HG03066 (cell line): ENCODE measurements around the gene JAML.

Source experiments
- ATAC-seq: cut with Tn5 transposase; IDR thresholded peaks from one replicate; pipeline ENCODE4 v1.9.1; 2021; ENCODE audit warnings: low read depth; ENCODE audit not compliant: unreplicated experiment

Gene JAML

GRCh38 chr11:118217575-118217974 lies 7.2 kb downstream of the JAML start:
- no peak for ATAC-seq

- ATAC-seq, result no peak
Observed at GRCh38 chr11:118216621-118217481, 8.0 kb downstream of the JAML start.

DNA sequence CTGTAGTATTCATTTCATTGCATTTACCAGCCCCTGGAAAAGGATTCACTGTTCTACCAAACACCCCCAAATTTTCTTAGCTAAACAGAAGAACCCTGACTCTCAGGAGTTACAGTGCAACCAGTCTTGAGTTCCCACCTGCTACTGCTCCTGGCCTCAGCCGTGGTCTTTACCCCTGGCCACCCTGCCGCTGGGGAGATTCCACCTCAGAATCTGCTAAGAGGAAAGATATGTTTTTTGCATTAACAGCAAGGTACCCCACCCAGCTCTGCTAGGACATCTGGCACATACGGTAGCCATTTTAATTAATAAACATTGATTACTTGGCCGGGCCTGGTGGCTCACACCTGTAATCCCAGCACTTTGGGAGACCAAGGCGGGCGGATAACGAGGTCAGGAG lies 9.0 kb downstream of the JAML start:
- ATAC-seq, result no peak

GRCh38 chr11:118215262-118215661 lies 9.5 kb downstream of the JAML start:
- ATAC-seq, result no peak

DNA sequence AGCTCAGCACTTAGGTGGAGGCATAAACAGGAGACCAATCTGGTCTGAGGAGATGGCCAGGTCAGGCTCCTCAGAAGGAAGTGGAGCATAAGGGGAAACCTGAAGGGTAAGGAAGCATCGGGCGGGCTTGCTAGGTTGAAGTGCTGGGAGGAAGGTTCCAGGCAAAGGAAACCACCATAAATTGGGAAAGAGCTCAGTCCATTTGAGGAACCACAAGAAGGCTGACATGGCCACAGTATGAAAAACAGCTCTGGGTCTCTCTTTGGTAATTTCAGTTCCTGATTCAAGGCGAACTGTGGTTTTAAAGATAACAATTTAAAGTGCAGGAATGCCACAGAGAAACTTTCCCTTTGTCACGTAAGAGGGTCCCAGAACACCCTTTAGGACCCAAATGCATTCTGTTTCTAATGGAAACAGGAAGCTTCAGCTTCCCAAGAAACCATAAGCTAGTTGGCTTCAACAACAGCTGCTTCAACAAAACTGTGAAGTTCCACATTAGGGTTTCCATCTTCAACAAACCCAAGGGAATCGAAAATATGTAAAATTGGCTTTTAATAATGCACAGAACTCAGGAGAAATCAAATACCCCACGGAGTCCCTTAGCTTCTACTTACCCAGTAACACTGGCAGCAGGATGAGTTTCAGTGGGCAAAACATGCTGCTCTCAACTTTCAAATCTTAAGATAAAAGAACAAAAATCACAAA lies 10.4 kb downstream of the JAML start:
- no peak for ATAC-seq

- no peak for ATAC-seq
Observed at GRCh38 chr11:118213781-118214180, 11.0 kb downstream of the JAML start.

DNA sequence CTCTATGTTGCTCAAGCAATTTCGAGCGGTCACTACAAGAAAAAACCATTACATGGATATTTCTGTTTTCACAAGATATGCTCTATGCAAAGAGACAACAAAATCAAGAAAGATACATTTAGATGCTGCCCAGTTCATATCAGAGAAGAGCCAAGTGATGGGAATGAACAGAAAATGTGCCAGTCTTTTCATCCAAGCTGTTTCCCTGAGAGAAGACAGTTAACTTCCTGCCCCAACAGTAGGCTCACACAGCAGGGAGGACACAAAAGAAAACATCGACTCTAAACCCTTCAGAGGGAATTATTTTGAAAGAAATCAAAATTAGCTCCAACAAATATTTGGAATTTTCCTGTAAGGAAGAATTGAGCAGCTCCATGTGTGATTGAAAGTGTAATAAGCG lies 11.6 kb downstream of the JAML start:
- ATAC-seq, result no peak

DNA sequence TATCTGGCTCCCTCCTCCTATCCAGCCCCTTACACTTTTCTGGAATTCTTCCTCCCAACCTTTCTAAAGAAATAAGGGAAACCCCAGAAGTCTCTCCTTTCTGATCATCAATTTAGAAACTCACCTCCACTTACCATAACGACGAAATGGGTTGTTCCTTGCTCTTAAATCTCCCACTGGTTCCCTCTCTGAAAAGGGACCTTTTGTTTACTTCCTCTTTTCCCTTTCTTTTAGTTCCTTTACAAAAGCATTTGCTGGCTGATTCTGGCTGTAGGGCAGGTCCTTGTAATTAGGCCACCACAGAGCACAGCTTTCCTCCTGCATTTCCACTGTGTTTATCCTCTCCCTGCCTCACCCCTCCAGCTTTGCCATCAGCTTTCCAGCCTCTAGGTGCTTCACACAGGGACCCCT lies 12.0 kb downstream of the JAML start:
- ATAC-seq, result no peak

GRCh38 chr11:118212131-118212725 lies 12.6 kb downstream of the JAML start:
- ATAC-seq, result no peak

DNA sequence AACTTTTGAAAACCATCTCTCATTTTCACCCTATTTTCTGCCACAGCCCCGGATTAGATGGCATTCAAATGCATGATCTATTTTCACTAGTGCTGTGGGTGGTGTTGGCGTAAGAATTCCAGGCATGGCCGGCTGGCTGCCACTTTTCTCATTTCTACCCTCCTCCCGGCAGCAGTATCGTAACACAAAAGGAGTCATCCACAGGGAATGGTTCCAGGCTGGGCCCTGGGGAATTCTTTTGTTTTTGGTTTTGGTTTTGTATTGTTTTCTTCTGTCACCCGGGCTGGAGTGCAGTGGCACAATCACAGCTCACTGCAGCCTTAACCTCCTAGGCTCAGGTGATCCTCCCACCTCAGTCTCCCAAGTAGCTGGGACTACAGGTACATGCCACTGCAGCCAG lies 13.8 kb downstream of the JAML start:
- no peak for ATAC-seq

DNA sequence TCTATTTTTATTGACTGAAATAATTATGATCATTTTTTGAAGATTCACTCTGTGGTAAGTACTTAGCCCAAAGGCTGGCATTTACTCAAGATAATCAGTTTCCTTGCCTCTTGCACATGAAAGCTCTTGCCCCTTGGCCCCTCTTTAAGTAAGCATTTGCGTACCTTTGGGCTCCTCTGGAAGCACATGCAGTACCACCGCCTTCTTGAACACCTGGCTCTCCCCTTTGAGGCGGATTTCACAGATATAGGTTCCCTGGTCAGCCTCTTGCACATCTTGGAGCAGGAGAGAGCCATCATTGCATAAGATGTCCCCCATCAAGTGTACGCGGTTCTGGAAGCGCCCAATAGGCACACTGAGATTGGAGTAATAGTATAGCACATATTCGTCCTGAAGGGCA lies 14.5 kb downstream of the JAML start:
- no peak for ATAC-seq

DNA sequence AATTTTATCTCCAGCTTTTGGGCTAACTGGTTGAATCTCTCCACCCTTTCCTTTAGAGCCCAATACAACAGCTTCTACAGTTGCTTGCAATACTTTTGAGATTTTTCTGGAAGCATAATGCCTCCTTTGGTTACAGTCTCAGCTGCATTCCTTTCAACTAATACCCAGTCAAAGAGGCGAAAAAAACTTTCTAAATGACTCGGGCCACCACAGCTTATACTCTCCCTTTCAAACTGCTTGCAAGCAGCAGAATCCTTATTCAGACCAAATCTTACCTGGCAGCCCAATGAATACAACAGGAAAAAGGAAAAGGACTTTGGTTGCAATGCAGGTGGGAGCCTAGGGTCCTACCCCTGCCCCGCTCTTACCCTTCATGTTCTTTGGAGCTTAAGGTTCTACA lies 15.8 kb downstream of the JAML start:
- ATAC-seq, result no peak

GRCh38 chr11:118207079-118207478 lies 17.7 kb downstream of the JAML start:
- no peak for ATAC-seq

DNA sequence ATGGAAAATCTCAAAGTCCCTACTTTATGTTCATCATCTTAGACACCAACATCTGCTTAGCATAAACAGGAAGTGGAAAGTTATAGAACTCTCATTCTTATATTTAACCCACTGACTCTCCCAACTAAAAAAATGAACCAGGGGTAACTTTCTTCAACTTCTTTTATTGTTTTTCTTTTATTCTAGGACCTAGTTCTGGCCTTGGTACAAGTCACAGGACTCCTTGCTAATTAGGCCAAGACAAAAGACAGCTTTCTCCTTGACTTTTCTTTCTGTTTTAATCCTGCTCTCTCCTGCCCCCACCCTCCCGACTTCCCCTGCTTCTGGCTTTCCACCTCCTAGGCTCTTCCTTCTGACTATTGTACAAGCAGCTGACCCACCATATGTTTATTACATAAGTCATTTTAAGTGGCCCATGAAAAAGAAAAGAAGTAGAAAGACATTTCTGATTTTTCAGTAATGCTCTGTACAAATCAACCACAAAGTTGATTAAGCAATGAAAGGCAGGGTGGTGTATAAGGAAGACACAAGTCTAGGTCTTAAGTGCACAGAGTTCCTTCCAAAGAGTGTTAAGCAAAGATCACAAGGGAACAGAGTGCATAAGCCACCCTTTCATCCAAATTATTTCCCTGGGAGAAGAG lies 18.3 kb downstream of the JAML start:
- no peak for ATAC-seq

- ATAC-seq, result no peak
Observed at GRCh38 chr11:118205606-118206378, 19.0 kb downstream of the JAML start.

- no peak for ATAC-seq
Observed at GRCh38 chr11:118202599-118203422, 22.0 kb downstream of the JAML start.

DNA sequence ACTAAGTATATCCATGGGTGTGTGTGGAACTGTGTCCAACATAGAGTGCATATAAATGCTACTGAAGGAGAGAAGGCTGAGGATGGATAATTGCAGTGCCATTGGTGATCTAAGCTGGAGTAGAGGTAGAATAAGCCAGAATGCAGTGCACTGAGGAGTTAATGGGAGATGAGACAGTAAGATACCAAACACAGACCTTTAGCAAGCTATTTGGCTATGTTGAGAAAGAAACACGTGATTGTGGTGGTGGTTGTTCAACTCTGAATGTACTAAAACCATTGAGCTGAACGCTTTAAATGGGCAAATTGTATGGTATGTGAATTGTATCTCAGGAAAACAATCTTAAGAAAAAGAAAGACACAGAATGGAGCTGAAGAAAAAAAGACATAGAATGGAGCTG lies 22.8 kb downstream of the JAML start:
- no peak for ATAC-seq

DNA sequence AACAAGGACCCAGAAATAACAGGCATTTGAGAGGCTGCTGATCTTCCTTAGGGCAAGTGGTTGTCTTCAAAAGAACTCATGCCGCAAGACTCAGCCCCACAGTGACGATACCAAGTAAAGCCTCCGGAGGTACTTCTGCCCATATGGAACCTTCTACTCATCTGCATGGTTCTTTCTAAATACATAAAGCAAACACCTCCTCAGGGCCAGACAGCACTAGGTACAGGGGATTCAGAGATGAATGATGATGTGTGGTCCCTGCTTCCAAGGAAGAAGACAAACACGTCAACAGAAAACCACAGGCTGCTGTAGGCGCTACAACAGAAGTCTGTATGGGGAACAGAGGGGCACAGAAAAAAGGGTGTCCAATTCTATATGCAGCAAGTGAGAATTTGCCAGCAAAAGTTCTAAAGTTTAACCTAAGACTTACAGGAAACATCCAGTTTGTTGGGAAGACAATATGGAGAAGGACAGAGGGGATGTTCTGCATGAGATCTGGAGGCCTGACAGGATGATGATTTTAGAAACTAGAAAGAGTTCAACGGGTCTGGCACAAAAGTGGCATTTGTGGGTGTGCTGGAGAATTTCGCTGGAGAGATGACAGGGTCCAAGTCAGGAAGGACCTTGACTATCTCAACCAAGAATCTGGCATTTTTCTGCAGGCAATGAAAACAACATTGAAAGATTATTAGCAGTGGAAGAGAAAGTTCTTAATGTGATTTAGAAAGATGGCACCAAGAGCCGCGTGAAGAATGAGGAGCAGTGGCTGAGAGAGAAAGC lies 23.7 kb downstream of the JAML start:
- ATAC-seq, result no peak

GRCh38 chr11:118200497-118200896 lies 24.3 kb downstream of the JAML start:
- no peak for ATAC-seq
